Measurements from ENCODE around the gene PAPOLB.

Gene PAPOLB

GRCh38 chr7:4876586-4876985, 14.8 kb upstream of the PAPOLB start:
- DNase-seq = no peak

- DNase-seq = no peak
These were observed 13.6 kb upstream of the PAPOLB start for GRCh38 chr7:4875391-4875790.

DNA sequence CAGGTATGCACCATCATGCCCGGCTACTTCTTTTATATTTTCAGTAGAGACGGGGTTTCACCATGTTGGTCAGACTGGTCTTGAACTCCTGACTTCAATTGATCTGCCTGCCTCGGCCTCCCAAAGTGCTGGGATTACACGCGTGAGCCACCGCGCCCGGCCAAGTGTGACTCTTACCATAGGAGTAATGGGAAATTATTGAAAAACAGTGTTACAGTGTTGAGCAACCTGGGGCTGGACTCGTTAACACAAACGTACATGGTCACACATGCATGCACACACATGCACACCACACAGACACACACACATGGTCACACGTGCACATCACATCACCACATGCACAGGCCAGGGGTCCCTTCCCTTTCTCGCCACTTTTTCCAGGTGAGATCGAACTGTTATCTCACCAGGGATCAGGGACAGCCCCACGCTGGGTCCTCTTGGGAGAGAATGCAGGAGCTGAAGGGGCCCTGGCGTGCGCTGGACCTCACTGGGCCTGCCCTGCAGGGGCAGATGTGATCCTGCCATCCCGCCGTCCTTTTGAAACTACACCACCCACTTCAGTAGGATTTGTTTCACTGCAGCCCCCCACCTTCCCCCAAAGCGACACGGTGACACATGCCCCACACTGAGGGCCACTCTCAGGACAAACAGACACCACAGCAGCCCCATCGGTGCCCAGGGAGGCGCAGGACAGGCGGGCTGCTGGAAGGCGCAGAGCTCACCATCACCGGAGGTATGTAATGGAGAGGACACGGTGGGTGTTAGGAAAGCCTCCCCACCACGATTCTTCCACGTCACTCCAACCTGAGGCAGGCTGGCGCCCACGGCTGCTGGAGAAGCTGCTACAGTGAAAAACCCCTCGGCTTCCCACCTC, 11.5 kb upstream of the PAPOLB start:
- no peak for DNase-seq

DNA sequence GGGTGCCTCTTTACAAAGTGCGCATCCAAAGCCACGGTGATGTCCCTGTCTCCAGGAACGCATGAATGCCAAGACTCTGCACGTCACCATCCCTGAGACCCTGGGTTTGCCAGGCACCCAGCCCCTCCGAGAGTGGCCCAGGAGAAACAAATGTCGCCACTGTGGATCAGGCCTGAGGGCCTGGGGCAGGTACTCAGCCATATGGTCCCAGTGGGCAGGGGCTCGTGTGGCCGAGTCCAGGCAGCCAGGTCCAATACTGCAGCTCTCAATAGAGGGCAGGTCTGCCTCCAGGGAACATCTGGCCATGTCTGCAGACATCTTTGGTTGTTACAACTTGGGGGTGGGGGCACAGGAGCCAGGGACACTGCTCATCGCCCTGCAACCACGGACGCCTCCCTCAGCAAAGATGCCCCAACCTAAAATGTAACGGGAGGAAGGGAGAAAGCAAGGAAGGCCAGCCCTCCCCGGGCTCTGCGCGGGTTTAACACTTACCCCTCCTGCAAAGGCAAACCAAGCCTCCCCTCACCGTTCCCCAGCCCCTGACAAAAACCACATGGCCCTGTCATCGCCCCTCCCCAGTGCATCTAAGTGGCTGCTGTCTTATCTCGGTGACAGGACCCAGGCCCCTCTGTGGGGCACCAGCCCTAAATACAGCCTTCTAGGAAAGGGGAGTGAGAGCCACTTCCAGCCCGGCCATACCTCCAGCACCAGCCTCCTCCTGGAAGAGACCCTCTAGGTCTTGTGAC, 10.3 kb upstream of the PAPOLB start:
- no peak for DNase-seq

DNA sequence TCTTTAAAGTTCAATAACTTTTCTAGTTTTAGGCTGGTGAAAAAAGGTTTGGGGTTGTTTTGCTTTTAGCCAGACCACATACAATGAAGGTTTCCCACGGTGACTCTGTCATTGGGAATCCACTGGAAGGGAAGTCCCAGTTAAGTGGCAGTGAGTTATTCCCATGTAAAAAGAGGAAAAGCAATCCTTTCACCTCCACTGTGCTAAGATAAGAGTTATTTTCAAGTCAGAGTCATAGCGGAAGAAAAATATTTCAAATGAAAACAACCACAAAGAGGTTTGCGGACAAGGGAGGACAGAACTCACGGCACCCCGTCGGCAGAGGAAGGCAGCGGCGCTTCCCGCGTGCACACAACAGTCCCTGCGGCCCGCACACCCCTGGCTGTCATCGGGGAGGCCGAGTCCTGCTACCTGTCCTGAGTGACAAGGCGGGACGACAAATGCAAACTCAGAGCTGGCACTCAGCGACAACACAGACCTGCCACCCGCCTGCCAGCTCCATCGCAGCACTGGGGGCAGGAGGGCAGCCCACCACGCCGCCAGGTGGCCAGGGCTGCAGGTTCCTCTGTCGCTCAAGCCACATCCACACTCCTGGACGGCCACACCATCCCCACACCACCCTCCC, 9.3 kb upstream of the PAPOLB start:
- DNase-seq = no peak

- DNase-seq = no peak
These were observed 6.7 kb upstream of the PAPOLB start for GRCh38 chr7:4868493-4868892.

DNA sequence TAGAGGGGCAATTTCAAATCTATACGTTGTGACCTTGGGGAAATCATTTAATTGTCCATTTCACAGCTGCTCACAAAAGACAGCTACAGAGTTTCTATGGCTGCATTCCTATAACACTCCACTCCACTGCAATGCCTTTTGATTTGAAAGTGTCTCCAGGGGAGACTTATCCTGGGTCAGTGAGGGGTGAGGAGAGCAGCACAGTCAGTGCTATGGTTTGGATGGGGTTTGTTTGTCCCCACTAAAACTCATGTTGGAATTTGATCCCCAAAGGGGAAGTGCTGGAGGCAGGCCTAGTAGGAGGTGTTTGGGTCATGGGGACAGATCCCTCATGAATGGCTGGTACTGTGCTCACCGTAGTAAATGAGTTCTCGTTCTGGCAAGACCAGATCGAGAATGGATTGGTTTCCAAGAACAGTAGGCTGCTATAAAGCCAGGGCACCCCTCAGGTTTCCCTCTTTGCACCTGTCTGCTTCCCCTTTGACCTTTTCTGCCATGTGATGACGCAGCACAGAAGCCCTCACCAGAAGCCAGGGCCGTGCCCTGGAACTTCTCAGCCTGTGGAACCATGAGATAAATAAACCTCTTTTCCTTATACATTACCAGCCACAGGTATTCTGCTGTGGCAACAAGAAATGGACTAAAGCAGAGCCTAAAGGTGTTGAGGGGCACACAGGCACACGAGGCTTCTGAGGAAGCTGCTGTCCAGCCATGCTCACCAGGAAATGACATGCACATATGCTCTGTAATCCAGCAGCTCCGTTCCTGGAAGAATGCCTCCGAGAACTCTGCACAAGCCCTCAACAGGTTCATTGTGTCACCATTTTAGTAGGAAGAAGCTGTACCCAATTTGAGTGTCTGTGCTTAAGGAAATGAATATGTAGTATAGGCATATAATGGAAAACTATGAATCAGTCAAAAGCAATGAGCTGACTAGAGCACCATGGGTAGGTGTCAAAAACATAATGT, 5.0 kb upstream of the PAPOLB start:
- no peak for DNase-seq

GRCh38 chr7:4862156-4862555, 326 bp upstream of the PAPOLB start:
- DNase-seq = no peak

DNA sequence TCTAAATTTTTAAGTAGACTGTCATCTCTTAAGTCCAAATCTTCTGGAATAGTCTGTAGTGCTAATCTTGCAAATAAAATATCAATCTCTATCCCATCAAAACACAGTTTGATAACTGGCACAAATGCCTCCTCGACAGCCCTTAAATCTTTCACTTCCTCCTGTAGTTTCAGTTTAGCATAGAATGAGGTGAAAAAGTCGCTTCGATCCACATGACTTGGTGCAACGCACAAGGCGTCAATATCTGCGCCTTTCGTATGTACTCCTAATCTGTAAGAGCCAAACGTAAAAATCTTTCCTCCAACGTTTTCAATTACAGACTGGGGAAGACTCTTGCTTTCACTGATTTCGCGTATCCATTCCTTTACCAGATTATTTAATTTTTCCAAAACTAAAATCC, 603 bp downstream of the PAPOLB start:
- DNase-seq = no peak

DNA sequence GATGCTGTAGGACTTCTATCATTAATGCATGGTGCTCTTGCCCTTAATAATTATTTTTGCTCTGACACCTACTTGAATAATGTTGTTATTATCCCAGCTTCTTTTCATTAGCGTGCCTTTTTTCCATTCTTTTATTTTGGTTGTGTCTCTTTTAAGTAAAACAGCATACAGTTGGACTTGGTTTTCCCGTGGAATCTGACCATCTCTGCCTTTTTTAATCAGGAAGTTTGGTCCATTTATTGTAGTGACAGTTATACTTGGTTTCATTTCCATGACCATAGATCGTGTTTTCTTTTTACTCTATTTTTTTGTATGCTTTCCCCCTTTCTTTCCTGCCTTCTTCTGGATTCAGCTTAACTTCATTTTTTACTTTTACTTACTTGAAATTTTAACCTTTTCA, 4.6 kb downstream of the PAPOLB start:
- no peak for DNase-seq

DNA sequence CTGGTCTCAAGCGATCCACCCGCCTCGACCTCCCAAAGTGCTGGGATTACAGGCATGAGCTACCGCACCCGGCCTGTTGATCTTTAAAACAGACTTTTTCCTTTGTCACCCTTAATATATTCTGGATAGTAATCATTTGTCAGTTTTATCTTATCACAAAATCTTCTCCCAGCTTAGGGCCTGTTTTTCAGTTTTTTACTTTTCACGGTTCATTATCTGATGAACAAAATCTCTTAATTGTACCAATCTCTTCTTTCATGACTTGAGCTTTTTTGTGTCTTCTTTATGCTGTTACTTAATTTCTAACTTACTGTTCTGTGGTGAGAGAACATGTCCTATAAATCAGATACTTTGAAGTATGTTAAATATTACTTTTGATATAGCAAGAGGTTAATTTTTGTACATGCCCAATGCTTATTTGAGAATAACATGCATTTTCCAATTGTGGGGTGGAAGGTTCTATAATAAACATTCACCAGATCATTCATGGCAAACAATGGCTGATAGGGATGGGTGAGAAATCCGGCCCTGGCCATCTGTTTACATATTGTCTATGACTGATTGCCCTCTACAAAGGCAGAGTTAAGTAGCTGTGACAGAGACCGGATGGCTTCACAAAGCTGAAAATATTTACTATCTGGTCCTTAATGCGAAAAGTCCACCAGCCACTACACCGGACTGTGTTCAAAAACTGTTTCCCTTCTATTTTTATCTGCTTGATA, 5.3 kb downstream of the PAPOLB start:
- no peak for DNase-seq

DNA sequence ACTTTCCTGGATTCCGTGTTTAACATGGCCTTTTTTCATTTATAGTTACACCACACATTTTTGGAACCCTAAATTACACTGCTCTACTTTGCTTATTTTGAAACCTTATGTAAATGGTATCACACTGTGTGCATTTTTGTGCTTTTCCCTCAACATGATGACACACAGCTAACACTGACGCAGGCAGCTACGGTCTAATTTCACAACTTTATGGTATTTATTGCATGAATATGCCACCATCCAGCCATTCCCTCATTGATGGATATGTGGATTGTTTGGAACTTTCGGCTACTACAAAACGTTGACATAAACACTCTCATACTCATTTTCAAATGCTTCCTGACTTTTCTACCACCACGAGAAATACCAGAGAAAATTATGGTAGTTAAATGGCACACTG, 6.9 kb downstream of the PAPOLB start:
- DNase-seq = no peak

- no peak for DNase-seq
These were observed 10.1 kb downstream of the PAPOLB start for GRCh38 chr7:4851459-4852422.

GRCh38 chr7:4850262-4850795, 11.5 kb downstream of the PAPOLB start:
- DNase-seq = no peak

GRCh38 chr7:4849390-4849789, 12.4 kb downstream of the PAPOLB start:
- DNase-seq = no peak

DNA sequence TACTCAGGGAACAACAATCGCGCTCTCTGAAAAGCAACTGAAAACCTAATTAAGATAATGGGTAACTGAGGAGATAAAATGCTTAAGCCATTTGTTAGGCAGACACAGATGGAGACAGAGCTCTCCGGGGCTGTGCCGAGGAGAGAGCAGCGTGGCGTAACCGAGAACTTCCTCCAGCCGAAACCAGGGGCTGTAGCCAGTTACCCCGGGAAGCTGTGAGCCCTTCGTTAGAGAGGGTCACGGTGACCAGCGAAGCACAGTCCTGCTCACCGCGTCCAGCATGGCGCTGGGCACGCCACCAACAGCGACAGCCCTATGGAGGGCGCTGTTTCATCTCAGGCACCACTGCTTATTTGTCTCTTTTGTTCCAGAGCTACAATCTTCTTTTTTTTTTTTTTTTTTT, 16.1 kb downstream of the PAPOLB start:
- DNase-seq = no peak

GRCh38 chr7:4842319-4843064, 19.3 kb downstream of the PAPOLB start:
- no peak for DNase-seq

- DNase-seq = no peak
These were observed 20.0 kb downstream of the PAPOLB start for GRCh38 chr7:4841836-4842235.

- DNase-seq = no peak
These were observed 20.6 kb downstream of the PAPOLB start for GRCh38 chr7:4841007-4841784.
